Hippocampal formation (tissue), 2 donors: Measurements from ENCODE around the gene CFAP73.
A peak's percentile ranks its signal among the peaks of the same experiment; 100 is the strongest.

Experiments
- DNase-seq, 2 donors: peaks; one replicate each; lab custom pipeline; 2025; lab: John Stamatoyannopoulos, UW

Gene CFAP73

DNA sequence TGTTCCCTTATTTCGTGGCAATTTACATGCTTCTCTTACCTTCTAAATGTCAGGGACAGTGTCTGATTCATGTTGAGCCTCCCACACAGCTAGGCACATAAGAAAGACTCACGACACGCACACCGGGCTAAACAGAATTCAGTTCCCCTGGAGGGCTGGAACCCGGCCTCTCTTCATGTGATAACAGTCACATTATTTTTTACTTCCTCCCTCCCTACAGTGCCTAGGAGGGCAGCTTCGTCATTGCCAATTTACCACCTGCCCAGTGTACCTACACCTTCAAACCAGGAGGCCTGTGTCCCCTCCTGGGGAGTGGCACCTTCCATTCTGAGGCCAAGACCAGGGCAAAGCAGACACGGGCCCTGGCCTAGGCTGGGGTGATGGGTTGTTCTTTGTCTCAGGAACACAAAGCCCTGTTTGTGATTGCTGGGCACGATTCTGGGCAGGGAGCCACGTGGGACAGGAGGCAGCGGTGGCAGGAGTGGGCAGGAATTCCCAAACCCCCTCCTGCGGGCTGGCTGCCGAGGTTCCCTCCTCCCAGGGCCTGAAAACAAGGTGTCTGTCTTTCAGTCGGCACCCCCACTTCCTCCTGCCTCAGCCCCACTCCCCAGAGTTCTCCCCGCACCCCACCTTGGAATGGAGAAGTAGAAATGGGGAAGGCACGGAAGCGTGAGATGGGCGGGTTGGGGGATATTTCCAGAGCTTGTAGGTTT, 7.2 kb upstream of the CFAP73 start:
- DNase-seq, result peak; percentile 84 to 90

DNA sequence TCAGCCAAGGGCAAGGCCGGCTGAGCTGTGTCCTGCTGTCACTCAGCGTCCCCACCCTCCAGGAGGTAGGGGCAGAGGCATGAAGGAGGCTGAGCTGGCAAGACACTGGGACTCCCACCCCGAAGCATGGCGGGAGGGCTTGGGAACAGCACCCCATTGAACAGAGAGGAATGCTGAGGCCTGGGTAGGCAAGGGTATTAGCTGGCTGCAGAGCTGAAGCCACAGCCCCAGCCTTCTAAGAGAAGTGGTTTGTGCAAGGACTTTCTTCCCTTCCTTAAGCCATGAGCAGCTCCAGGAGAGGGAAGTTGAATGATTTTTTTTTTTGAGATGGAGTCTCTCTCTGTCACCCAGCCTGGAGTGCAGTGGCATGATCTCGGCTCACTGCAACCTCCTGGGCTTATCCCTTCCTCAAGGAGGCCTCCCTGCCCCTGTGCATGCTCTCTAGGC, 6.6 kb upstream of the CFAP73 start:
- no peak for DNase-seq

- DNase-seq, result no peak
Observed at GRCh38 chr12:113143959-113144358, 5.6 kb upstream of the CFAP73 start.

- DNase-seq, result no peak
Observed at GRCh38 chr12:113144806-113145205, 4.7 kb upstream of the CFAP73 start.

GRCh38 chr12:113145720-113146551, 3.6 kb upstream of the CFAP73 start:
- no peak for DNase-seq

DNA sequence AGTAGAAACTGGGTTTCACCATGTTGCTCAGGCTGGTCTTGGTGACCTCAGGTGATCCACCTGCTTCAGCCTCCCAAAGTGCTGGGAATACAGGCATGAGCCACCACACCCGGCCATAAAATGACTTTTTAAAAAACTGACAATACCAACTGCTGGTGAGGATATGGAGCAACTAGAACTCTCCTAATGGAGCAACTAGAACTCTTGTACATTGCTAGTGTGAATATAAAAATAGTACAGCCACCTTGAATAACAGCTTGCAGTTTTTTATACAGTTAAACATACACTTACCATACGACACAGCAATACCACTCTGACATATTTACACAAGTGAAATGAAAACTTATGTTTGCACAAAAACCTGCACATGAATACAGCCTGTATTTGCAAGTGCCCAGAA, 2.5 kb upstream of the CFAP73 start:
- DNase-seq, result no peak

DNA sequence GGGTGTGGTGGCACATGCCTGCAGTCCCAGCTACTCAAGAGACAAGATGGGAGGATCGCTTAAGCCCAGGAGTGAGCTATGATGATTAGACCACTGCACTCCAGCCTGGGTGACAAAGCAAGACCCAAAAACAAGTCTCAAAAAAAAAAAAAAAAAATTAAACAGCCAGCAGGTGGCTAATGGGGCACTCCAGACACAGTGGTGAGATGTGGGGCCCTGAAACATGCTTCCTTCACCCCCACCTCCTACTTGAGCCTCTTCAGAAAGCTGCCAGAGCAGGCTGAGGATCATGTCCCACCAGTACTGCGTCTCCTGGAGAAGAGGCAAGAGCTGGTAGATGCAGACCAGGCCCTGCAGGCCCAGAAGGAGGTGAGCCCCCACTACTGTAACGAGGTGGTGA, 2.1 kb downstream of the CFAP73 start:
- no peak for DNase-seq

- DNase-seq, result no peak
Observed at GRCh38 chr12:113152196-113152834, 2.8 kb downstream of the CFAP73 start.

GRCh38 chr12:113152835-113153814, 3.6 kb downstream of the CFAP73 start:
- peak; percentile 45 to 71 for DNase-seq

- DNase-seq, result no peak
Observed at GRCh38 chr12:113154351-113154973, 4.9 kb downstream of the CFAP73 start.

DNA sequence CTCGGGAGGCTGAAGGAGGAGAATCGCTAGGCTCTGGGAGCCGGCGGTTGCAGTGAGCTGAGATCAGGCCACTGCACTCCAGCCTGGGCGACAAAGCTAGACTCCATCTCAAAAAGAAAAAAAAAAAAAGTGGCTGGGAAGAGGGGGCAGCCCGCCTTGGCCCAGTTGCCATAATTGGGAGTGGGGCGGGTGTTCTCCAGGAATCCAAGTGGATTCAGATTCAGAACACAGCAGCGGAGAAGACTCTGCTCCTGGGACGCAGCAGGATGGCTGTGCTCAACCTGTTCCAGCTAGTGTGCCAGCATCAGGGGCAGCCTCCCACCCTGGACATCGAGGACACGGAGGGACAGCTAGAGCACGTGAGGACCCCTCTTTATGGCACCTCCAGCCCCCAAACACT, 5.5 kb downstream of the CFAP73 start:
- DNase-seq, result no peak

DNA sequence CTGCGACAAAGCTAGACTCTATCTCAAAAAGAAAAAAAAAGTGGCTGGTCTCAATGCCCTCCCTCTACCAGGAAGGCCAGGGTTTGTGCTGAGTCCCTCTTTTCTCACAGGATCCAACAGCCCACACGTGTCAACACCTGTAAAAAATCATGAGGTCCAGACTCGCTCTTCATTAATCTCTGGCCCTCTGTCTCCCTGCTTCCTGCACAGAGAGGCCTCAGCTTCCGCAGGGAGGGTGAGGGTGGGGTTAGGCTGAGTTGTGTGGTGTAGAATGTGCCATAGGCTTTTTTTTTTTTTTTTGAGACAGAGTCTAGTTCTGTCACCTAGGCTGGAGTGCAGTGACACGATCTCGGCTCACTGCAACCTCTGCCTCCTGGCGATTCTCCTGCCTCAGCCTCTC, 6.1 kb downstream of the CFAP73 start:
- no peak for DNase-seq

DNA sequence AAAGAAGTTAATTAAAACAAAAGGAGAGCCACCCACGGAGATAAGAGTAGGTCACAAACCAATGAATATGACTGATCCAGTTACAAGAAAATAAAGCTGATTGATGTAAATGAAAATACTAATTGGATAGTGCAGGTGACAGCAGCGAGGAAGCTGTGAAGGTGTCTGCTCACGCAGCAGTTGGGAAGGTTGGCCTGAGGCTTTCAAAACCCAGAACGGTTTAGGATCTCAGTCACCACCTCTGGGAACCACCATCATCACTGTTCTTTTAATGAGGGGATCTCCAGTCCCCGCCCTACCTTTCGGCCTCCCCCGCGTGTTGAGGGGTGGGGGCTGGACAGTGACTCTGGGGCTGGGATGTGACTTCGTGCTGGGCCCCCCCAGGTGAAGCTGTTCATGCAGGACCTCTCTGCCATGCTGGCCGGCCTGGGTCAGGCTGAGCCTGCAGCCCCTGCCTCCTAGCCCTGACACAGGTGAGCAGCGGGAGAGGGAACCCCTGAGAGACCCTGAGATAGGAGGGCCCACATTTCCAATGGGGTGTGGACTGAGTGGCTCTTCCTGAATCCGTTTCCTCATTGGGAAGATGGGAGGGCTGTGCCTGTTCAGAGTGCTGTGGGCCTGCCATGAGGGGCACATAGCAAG, 7.8 kb downstream of the CFAP73 start:
- DNase-seq, result no peak

DNA sequence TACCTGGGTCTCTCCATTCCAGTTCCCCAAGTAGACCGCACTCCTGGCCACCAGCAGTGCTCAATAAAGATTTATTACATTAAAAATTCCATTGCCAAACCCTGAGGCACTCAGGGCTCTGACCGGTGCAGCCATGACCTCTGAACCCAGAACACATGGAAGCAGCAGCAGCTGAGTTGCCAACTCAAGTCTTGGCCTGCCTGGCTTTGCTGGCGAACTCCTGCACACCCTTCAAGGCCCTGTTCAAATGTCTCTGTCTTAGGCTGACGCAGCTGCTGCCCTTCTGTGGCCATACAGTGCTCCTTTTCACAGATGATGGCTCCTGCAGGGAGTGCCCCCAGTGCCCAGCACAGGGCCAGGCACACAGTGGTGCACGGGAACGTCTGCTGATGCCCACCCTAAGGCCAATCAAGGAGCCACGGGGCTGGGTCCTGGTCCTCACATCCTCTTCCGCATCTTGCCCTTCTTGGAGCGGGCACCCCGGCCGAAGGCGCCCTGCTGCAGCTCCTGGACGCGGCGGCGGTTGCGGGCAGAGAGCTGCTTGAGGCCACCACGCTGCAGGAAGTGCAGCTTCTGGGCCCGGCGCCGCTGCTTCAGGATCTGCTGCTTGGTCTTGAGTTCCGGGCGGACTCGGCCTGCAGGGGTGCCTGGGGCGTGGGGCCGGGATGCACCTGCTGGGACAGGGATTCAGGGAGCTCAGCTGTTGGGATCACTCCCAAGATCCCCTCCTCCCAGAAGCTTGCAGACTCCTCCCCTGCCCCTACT, 9.1 kb downstream of the CFAP73 start:
- no peak for DNase-seq

- DNase-seq, result no peak
Observed at GRCh38 chr12:113159937-113160336, 10.4 kb downstream of the CFAP73 start.

DNA sequence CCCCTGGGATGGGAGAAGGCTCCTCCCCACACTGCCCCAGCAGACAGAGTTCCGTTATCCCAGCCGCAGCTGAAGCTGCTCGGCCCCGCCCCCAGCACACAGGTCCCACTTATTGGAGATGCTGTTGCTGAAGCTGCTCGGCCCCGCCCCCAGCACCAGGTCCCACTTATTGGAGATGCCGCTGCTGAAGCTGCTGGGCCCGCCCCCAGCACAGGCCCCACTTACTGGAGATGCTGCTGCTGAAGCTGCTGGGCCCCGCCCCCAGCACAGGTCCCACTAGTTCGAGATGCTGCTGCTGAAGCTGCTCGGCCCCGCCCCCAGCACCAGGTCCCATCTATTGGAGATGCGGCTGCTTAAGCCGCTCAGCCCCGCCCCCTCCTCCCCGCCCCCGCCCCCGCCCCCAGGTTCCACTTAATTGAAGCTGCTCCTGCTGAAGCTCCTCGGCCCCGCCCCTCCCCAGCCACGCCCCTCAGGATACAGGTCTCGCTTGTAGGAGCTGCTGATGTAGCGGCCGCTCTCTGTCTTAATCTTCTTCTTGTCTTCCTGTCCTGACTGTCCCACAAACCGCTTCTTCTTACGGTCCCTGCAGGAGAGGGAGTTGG, 12.0 kb downstream of the CFAP73 start:
- DNase-seq, result peak in 1 of 2 donors; percentile 16

- DNase-seq, result no peak
Observed at GRCh38 chr12:113162102-113163029, 12.8 kb downstream of the CFAP73 start.

DNA sequence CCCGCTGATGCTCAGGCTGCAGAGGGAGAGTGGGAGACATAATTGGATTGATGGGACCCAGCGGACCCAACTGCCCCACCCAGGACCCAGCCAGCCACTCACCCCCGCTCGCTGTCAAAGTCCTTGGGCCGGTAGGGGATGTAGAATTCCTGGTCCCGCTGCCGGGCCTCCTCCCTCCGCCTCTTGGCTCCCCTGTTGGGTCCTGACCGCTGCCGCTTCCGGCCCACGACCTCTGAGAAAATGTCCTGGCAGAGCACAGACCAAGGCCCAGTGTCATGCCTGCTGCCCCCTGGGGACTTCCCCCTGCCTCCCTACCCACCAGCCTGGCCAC, 13.5 kb downstream of the CFAP73 start:
- DNase-seq, result no peak
